HL-60 (cell line): ENCODE data around the gene POLE4.

Source experiments
- CTCF ChIP-seq: IDR thresholded peaks from one replicate; pipeline ENCODE4 v1.5.1; 2011; ENCODE audit warnings: low read length, control low read depth, inconsistent platforms; ENCODE audit not compliant: insufficient read depth
- GABPA ChIP-seq: IDR thresholded peaks from 2 replicates; pipeline ENCODE4 v1.6.1; 2012; ENCODE audit warnings: low read depth
- POLR2AphosphoS5 ChIP-seq: IDR thresholded peaks from 2 replicates; pipeline ENCODE4 v1.6.1; 2012; ENCODE audit warnings: low read depth
- REST ChIP-seq: IDR thresholded peaks from 2 replicates; pipeline ENCODE4 v1.6.1; 2012; ENCODE audit warnings: low read depth; ENCODE audit not compliant: insufficient replicate concordance
- SPI1 ChIP-seq: IDR thresholded peaks from 2 replicates; pipeline ENCODE4 v1.6.1; 2012; ENCODE audit warnings: low read depth, mild to moderate bottlenecking, borderline replicate concordance

GRCh38 chr2:75007819-75008218, 49.4 kb downstream of the POLE4 start:
- no peak for TF ChIP-seq POLR2AphosphoS5
- TF ChIP-seq CTCF, result no peak
- TF ChIP-seq REST, result no peak
- no peak for TF ChIP-seq SPI1
- no peak for TF ChIP-seq GABPA
